ENCODE measurements around the gene BMAL1. TPM values are rescaled to one million over a fixed set of nuclear protein-coding genes. Genes with fewer than 3 reads are reported as not detected.

BMAL1 gene
- total and polyA plus RNA-seq, 2 of the 8 experiments (the other 6 are each of a cell fraction or from before 2014, with no cell fraction given): 6.8 to 6.9 TPM

DNA sequence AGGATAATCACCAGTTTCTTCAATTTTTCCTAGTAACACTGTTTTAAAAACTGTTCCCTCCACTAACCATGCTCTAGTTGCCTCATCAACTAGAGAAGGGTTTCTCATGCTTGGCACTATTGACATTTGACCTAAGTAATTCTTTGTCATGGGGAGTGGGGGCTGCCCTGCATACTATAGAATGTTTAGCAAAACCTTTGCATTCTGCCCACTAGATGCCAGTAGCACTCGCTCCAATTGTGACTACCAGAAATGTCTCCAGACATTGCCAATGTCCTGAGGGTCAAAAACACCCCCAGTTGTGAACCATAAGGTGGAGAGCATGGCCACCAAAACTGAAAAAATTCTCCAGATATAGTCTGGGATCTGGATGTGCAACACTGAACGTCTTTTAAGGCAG lies 27.6 kb upstream of the BMAL1 start:
- Histone ChIP-seq H2AK5ac (ENCODE audit: low read depth, low read length) (no peak overlapping the region), H4K8ac (ENCODE audit: extremely low read depth, insufficient read depth, low read length) (no peak overlapping the region), H2AFZ (ENCODE audit: low read length) (no peak overlapping the region), H3K27me3 (replicated peaks in 1 of 4; ENCODE audit: control insufficient read depth in 3 of 4, extremely low read depth in 1 of 4, insufficient read depth in 3 of 4, low read length in 3 of 4) (no peaks in the 10 kb centered on the region), H2BK12ac (ENCODE audit: low read depth, low read length) (no peak overlapping the region), H3K4ac (replicated peaks; ENCODE audit: insufficient read length, low read depth, low read length) (no peak overlapping the region), H3K23ac (ENCODE audit: insufficient read length) (no peak overlapping the region), H3K4me2 (ENCODE audit: insufficient read depth in 1 of 2, low read depth in 2 of 2, low read length in 2 of 2) (no peak overlapping the region), H3K14ac (ENCODE audit: insufficient read length) (no peak overlapping the region), H4K5ac (ENCODE audit: insufficient read length, low read depth, low read length) (no peak overlapping the region), H4K20me1 (replicated peaks in 1 of 2; ENCODE audit: control insufficient read depth in 1 of 2, insufficient read depth in 2 of 2, low read length in 2 of 2) (peaks cover 0 to 1% of the 10 kb centered on the region in 2 experiments), H2BK120ac (replicated peaks; ENCODE audit: low read depth, low read length) (no peak overlapping the region), H3K27ac (ENCODE audit: low read depth, low read length) (no peak overlapping the region), H2BK15ac (ENCODE audit: low read length) (no peak overlapping the region), H3K4me1 (replicated peaks in 1 of 4; ENCODE audit: control insufficient read depth in 3 of 4, insufficient read depth in 4 of 4, low read length in 3 of 4) (no peaks in the 10 kb centered on the region), H3K56ac (replicated peaks; ENCODE audit: insufficient read length, low read depth, low read length) (no peak overlapping the region), H3K18ac (ENCODE audit: extremely low read depth, low read length) (no peak overlapping the region), H2BK5ac (ENCODE audit: low read depth, low read length) (no peak overlapping the region), H3K4me3 (ENCODE audit: extremely low read depth in 1 of 4, insufficient read depth in 2 of 4, low read depth in 3 of 4, low read length in 4 of 4) (no peak overlapping the region), H3K9ac (replicated peaks in 1 of 4; ENCODE audit: extremely low read depth in 1 of 4, low read depth in 3 of 4, low read length in 3 of 4) (no peak overlapping the region), H3K36me3 (ENCODE audit: control insufficient read depth in 2 of 4, insufficient read depth in 4 of 4, low read length in 3 of 4) (no peaks in the 10 kb centered on the region), H3K9me3 (ENCODE audit: insufficient read depth in 2 of 2, low read depth in 1 of 2, low read length in 1 of 2) (no peaks in the 10 kb centered on the region), H2BK20ac (ENCODE audit: low read length) (no peak overlapping the region), H3K79me2 (ENCODE audit: control insufficient read depth in 1 of 2, insufficient read depth in 2 of 2, low read length in 2 of 2) (no peaks in the 10 kb centered on the region), H4K91ac (replicated peaks; ENCODE audit: insufficient read length, low read length) (no peak overlapping the region), H3K79me1 (ENCODE audit: low read depth, low read length) (no peaks in the 10 kb centered on the region), H3K23me2 (ENCODE audit: low read depth, low read length) (no peaks in the 10 kb centered on the region)
- ChIA-PET POLR2A (ENCODE audit: partially characterized antibody) (no interaction called here), CTCF (ENCODE audit: partially characterized antibody) (interaction anchor here (0.7 to 11.1 kb wide), 15 partner anchors 10 to 285 kb away, joined by 3 to 81 read pairs (median 3); no protein-coding TSS in a partner anchor)
- 47% methylated on average over 2 of the region's 2 CpGs; no CpG with 5 or more reads in 1 of the 2 experiments for WGBS, 2 experiments (ENCODE audit: extremely low coverage in 1 of 2, insufficient coverage in 1 of 2, insufficient read length in 1 of 2, insufficient replicate concordance in 2 of 2, low coverage in 1 of 2, low lambda C conversion rate in 2 of 2, missing lambda C conversion rate in 1 of 2)
- no peak for DNase-seq (ENCODE audit: low read depth in 1 of 2, low spot score in 2 of 2)
- FAIRE-seq: no peak
- TF ChIP-seq, protein P1, sequence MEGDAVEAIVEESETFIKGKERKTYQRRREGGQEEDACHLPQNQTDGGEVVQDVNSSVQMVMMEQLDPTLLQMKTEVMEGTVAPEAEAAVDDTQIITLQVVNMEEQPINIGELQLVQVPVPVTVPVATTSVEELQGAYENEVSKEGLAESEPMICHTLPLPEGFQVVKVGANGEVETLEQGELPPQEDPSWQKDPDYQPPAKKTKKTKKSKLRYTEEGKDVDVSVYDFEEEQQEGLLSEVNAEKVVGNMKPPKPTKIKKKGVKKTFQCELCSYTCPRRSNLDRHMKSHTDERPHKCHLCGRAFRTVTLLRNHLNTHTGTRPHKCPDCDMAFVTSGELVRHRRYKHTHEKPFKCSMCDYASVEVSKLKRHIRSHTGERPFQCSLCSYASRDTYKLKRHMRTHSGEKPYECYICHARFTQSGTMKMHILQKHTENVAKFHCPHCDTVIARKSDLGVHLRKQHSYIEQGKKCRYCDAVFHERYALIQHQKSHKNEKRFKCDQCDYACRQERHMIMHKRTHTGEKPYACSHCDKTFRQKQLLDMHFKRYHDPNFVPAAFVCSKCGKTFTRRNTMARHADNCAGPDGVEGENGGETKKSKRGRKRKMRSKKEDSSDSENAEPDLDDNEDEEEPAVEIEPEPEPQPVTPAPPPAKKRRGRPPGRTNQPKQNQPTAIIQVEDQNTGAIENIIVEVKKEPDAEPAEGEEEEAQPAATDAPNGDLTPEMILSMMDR (IDR thresholded peaks at IDR 0.05; ENCODE audit: control extremely low read depth in 1 of 3, insufficient read depth in 1 of 3, low read depth in 1 of 3, low read length in 3 of 3): peak in 2 of 3 experiments; percentile 31 to 40; a peak in 3 of 4 replicates
- TF ChIP-seq NANOG (IDR thresholded peaks at IDR 0.05; ENCODE audit: insufficient read depth, low read depth, low read length, poor library complexity, severe bottlenecking) (no peak), TEAD4 (IDR thresholded peaks at IDR 0.05; ENCODE audit: low read depth, low read length) (peak; percentile 79), EZH2 (IDR thresholded peaks at IDR 0.05; ENCODE audit: low read depth, low read length, severe bottlenecking) (no peak), TAF1 (IDR thresholded peaks at IDR 0.05; ENCODE audit: low read depth, low read length) (no peak), CBX8 (IDR thresholded peaks at IDR 0.05; ENCODE audit: borderline replicate concordance, low read depth, low read length) (no peak), RAD21 (IDR thresholded peaks at IDR 0.05 in 1 of 2, conservative IDR thresholded peaks at IDR 0.05 in 1 of 2; ENCODE audit: low read depth in 2 of 2, low read length in 2 of 2) (peak; percentile 35 to 51; a peak in 3 of 4 replicates)
- TF ChIP-seq, protein P2, sequence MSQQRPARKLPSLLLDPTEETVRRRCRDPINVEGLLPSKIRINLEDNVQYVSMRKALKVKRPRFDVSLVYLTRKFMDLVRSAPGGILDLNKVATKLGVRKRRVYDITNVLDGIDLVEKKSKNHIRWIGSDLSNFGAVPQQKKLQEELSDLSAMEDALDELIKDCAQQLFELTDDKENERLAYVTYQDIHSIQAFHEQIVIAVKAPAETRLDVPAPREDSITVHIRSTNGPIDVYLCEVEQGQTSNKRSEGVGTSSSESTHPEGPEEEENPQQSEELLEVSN (IDR thresholded peaks at IDR 0.05): no peak

Data from H1 (cell line).